Activated CD4-positive, alpha-beta T cell treated with anti-CD3 and anti-CD28 coated beads for 24 hours (primary cell): ENCODE results near the gene ACACA.
"Not testable (repeated sequence)": the region's sequence is repeated elsewhere in the genome, so short reads cannot be mapped to it uniquely, and the experiment has no call there.

Experiments
- DNase-seq, 2 donors: peaks; one replicate each; pipeline ENCODE4 v3.0.0-alpha.2; 2020; ENCODE audit warnings: low read depth in 2 of 2

The ACACA gene

GRCh38 chr17:37406635-37407461 lies at the start of gene ACACA, which contains the start of gene TADA2A:
ACACA (minus strand) TSS chr17:37406836; CDS start chr17:37406299, 537 bp downstream.
TADA2A (plus strand) TSS chr17:37406886; CDS start chr17:37411366, 4,480 bp downstream.
- DNase-seq: peak; percentile 64 to 69

- no peak for DNase-seq
Observed at GRCh38 chr17:37450112-37450511, 43.5 kb upstream of the ACACA start.

GRCh38 chr17:37447641-37448040 lies 41.0 kb upstream of the ACACA start:
- no peak for DNase-seq

- DNase-seq: no peak
Observed at GRCh38 chr17:37446027-37446426, 39.4 kb upstream of the ACACA start.

- not testable (repeated sequence) for DNase-seq
Observed at GRCh38 chr17:37441369-37442014, 34.9 kb upstream of the ACACA start.

GRCh38 chr17:37440424-37440823 lies 33.8 kb upstream of the ACACA start:
- no peak for DNase-seq

GRCh38 chr17:37438141-37438540 lies 31.5 kb upstream of the ACACA start:
- DNase-seq: no peak

GRCh38 chr17:37432671-37433070 lies 26.0 kb upstream of the ACACA start:
- DNase-seq: no peak

- DNase-seq: no peak
Observed at GRCh38 chr17:37430051-37430627, 23.5 kb upstream of the ACACA start.

- no peak for DNase-seq
Observed at GRCh38 chr17:37429453-37429852, 22.8 kb upstream of the ACACA start.

- no peak for DNase-seq
Observed at GRCh38 chr17:37429039-37429438, 22.4 kb upstream of the ACACA start.

GRCh38 chr17:37425268-37425667 lies 18.6 kb upstream of the ACACA start:
- DNase-seq: no peak

GRCh38 chr17:37422971-37423625 lies 16.5 kb upstream of the ACACA start:
- no peak for DNase-seq

GRCh38 chr17:37417852-37418251 lies 11.2 kb upstream of the ACACA start:
- no peak for DNase-seq

GRCh38 chr17:37413875-37414519 lies 7.4 kb upstream of the ACACA start:
- DNase-seq: no peak

- no peak for DNase-seq
Observed at GRCh38 chr17:37410357-37410756, 3.7 kb upstream of the ACACA start.

- not testable (repeated sequence) for DNase-seq
Observed at GRCh38 chr17:37408145-37408479, 1.5 kb upstream of the ACACA start.

GRCh38 chr17:37405955-37406634 lies 541 bp downstream of the ACACA start:
- no peak for DNase-seq

GRCh38 chr17:37405522-37405921 lies 1.1 kb downstream of the ACACA start:
- DNase-seq: not testable (repeated sequence)

- DNase-seq: no peak
Observed at GRCh38 chr17:37400505-37400904, 6.1 kb downstream of the ACACA start.

- DNase-seq: no peak
Observed at GRCh38 chr17:37399265-37399803, 7.3 kb downstream of the ACACA start.
